ENCODE measurements around the gene ATF3.

Gene ATF3

DNA sequence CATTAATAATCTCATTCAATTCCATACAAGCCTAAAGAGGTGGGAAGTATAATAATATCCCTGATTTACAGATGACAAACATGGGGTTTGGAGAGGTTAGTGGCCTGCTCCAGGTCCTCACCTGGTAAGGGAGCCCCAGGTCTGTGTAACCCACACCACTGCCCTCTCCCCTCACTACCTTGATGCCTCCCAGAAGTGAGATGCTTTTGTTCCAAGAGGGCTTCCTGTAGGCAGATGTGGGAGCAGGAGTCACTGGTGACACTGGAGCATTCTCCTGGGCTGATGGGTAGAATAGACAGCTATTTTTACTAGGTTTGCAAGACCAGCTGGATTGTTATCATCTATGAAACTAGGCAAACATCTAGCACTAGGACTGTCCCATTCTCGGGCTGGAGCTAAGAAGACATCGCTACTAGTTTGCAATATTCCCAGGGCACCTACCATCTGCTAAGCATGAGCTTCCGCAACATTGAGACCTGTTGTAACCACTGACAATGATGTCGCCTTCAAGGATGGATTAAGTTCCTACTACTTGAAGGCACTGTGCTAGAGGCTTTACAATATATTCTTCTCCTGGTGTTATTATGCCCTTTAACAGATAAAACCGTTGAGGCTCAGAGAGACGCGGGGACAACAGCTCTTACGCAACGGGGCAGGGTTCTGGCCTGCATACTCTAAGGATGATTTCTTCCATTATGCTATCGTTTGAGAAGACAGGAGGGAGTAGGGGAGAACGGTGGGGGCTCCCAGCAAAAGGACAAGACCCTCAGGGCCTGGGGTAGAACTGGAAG, 56.0 kb downstream of the ATF3 start:
- no peak for DNase-seq (ENCODE audit: extremely low spot score)
- CTCF ChIA-PET = interaction anchor here (0.6 to 4.2 kb wide), 94 partner anchors 9 to 594 kb away, joined by 3 to 52 read pairs (median 4); partner anchors contain the start of genes BATF3, NSL1 and TATDN3
- no peak for TF ChIP-seq CTCF (IDR thresholded peaks at IDR 0.05; ENCODE audit: control extremely low read depth, extremely low read depth, low read depth, missing control alignments)
- POLR2A ChIA-PET = interaction anchor here (0.9 kb wide), 1 partner anchor 190 kb away, joined by 4 read pairs; no protein-coding TSS in a partner anchor

DNA sequence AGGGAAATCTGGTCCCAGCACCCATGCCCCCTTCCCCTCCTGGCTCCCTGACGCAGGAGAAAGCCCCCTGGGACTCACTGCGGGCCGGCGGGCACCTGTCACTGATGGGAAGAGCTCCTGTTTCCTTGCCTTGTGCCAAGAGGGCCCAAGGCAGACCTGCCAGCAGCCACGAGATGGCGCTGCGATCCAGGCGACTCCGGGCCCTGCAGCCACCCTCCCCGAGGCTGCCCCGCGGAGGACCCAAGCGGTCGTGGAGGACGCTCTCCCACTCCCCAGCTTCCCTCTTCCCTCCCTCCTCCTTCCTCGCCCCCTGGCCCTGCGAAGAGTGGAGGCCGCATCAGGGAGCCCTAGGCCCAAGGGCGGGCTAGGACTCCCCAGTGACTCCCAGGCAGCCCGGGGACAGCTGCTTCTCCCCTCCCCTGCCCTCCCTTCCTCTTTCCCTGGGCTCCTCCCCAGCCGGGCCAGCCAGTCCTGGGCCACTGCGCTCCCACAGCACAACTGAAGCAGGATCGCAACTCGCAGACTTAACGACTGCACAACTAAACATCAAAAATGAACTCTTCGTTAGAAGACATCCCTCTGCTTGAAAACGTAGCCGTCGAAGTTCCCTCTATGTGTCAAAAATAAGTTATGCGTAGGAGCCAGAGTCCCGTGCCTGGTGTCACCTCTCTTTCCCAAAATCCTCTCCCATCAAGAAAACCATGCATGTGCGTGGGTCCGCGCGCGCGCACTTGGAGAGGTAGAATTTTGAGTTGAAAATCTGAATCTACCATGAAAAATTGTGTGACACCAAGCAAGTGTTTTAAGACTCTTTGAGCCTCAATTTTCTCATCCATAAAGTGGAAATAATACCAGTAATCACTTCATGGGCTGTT, 56.9 kb downstream of the ATF3 start:
- peak; percentile 88 for DNase-seq (ENCODE audit: extremely low spot score)
- TF ChIP-seq CTCF (IDR thresholded peaks at IDR 0.05; ENCODE audit: control extremely low read depth, extremely low read depth, low read depth, missing control alignments) = peak; percentile 99
- POLR2A ChIA-PET = interaction anchor here (0.9 kb wide), 2 partner anchors 57 to 190 kb away, joined by 4 to 5 read pairs; partner anchors contain the start of gene ATF3

DNA sequence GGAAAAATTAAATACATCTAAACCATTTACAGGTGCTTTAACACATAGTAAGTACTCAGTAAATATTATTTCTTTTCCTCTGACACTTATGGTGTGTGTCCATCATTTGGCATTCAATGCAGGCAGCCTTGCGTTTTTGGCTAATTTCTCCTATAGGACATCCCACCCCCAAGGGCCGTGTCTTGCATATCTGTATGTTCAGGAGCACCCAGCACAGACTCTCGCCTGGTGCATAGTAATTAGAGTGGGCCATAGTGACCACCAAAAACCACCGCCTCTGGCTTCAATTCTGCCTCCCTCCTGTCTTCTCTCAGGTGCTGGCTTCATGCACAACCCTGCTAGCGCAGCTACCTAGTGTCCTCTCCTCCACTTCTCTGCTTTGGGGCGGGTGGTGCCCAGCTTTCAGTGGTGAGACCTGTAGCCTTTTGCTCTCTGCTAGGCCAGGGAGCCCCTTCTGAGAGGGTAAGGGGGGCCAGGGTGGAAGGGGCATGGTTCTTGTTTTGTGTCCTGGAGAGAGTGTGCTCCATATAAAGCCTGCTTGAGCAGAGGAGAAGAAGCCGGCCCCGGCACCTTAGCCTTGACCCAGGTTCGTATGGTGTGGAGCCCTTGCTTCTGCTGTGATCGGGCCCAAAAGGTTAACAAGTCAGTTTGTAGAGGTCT, 57.7 kb downstream of the ATF3 start:
- no peak for TF ChIP-seq CTCF (IDR thresholded peaks at IDR 0.05; ENCODE audit: control extremely low read depth, extremely low read depth, low read depth, missing control alignments)
- DNase-seq (ENCODE audit: extremely low spot score) = no peak
- ChIA-PET CTCF (interaction anchor here (0.6 to 4.2 kb wide), 40 partner anchors 9 to 337 kb away, joined by 3 to 52 read pairs (median 11); partner anchors contain the start of genes BATF3, NSL1 and TATDN3), POLR2A (interaction anchor here (0.9 kb wide), 1 partner anchor 58 kb away, joined by 5 read pairs; the partner anchor contains the start of gene ATF3)

More for the DNA sequence above, 56.9 kb downstream of the ATF3 start:
- CTCF ChIA-PET = interaction anchor here (0.6 to 4.2 kb wide), 94 partner anchors 8 to 595 kb away, joined by 3 to 52 read pairs (median 4); partner anchors contain the start of genes BATF3, NSL1 and TATDN3

DNA sequence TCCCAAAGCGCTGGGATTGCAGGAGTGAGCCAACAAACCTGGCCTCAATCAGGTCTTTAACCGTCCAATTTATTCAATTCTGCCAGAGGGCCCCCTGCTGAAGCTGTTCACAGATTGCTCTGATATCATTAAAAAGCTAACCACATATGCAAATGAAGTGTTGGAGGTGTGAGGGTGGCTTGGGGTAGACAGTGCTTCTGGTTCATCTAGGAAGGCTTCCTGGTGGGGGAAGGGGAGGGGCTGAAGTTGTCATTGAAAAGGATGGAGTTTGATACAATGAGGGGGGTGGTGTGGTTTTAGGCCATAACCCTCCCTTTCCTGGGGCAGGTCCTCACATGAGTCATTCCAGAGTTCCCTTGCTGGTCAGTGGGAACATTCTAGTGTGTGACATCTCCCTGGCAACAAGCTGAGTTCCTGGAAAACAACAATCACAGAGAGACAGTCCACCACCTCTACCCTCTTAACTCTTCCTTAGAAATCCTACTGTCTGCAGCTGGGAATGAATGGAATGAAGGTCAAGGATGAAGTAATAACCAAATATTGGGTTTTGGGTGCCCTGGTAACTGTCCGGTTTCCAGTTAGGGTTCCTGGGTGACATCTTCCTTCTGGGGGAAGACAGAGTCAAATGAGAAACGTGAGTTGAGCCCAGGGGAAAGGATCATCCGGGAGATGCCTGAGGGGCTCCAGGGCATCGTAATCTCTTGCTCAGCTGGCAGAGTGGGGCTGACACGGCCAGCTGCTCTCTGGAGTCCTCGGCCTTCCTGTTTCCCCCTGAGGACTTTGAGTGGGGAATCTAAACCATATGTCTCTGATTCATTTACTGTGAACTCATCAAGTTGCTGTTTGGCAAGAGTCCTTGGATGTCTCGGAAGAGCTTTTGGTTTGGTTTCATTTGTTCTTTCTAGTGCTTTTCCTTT, 58.9 kb downstream of the ATF3 start:
- peak; percentile 55 for DNase-seq (ENCODE audit: extremely low spot score)
- ChIA-PET POLR2A (interaction anchor here (2.4 kb wide), 1 partner anchor 59 kb away, joined by 6 read pairs; the partner anchor contains the start of gene ATF3), CTCF (interaction anchor here (0.7 to 4.2 kb wide), 22 partner anchors 11 to 987 kb away, joined by 3 to 36 read pairs (median 4); partner anchors contain the start of gene BATF3)
- TF ChIP-seq CTCF (IDR thresholded peaks at IDR 0.05; ENCODE audit: control extremely low read depth, extremely low read depth, low read depth, missing control alignments) = no peak

DNA sequence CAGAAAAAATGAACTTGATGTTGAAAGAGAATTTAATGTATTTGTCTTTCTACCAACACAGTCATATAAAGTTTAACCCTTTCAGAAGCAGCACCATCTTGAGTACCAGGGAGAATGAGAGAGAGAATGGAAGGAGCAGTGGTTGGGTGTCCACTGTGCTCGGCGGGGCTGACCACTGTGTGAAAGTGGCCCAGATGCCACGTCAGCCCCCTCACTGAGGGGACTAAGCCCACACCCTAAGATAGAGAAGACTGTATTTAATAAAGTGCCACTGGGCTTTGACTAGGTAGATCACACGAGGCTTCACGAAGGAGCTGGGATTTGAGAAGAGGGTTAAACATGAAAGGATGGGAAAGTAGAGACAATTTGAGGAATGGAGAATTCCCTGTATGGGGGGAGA, 59.9 kb downstream of the ATF3 start:
- ChIA-PET POLR2A (interaction anchor here (2.4 kb wide), 1 partner anchor 60 kb away, joined by 6 read pairs; the partner anchor contains the start of gene ATF3), CTCF (interaction anchor here (0.9 to 4.2 kb wide), 20 partner anchors 10 to 988 kb away, joined by 3 to 32 read pairs (median 4); partner anchors contain the start of gene BATF3)
- TF ChIP-seq CTCF (IDR thresholded peaks at IDR 0.05; ENCODE audit: control extremely low read depth, extremely low read depth, low read depth, missing control alignments) = no peak
- no peak for DNase-seq (ENCODE audit: extremely low spot score)

Data from GM10248 (cell line).